Measurements from ENCODE around the gene CRIP2.

- TF ChIP-seq EZH2 (IDR thresholded peaks at IDR 0.05; ENCODE audit: insufficient read depth, poor library complexity, severe bottlenecking) = no peak
- no peak for TF ChIP-seq EZH2phosphoT487 (IDR thresholded peaks at IDR 0.05; ENCODE audit: insufficient read depth, low read depth)
Measured at GRCh38 chr14:105503935-105504692, 29.5 kb downstream of the CRIP2 start.
